Cardiac muscle cell (in vitro differentiated cells and primary cell): ENCODE results near the gene ACP1. TPM values are rescaled to one million over a fixed set of nuclear protein-coding genes. Genes with fewer than 3 reads are reported as not detected.

Experiments used
- DNase-seq, 2 donors: peaks; one replicate each; pipeline versions ENCODE4 v3.0.0 to v3.0.0-alpha.2; 2010 to 2017; ENCODE audit warnings: low read depth in 1 of 2, low spot score in 1 of 2
- H3K27ac ChIP-seq: fragments of 200-600 bp; sonication (generic); 2 replicates; pipeline ENCODE4 v1.5.1; 2016
- H3K27me3 ChIP-seq: fragments of 200-600 bp; sonication (generic); 2 replicates; pipeline ENCODE4 v1.6.0; 2016; ENCODE audit warnings: control low read depth
- H3K36me3 ChIP-seq: fragments of 200-600 bp; sonication (generic); 2 replicates; pipeline ENCODE4 v1.5.1; 2016; ENCODE audit warnings: control low read depth
- H3K4me1 ChIP-seq: fragments of 200-600 bp; sonication (generic); 2 replicates; pipeline ENCODE4 v1.8.1; 2017; ENCODE audit warnings: low read depth, mild to moderate bottlenecking, mixed run types
- H3K4me3 ChIP-seq: fragments of 200-600 bp; sonication (generic); 2 replicates; pipeline ENCODE4 v1.5.1; 2016; ENCODE audit warnings: mild to moderate bottlenecking
- H3K9me3 ChIP-seq: fragments of 200-600 bp; sonication (generic); 2 replicates; pipeline ENCODE4 v1.5.1; 2017; ENCODE audit warnings: low read depth, mild to moderate bottlenecking, control low read depth
- CTCF ChIP-seq: IDR thresholded peaks from 2 replicates; pipeline ENCODE4 v1.5.1; 2012; ENCODE audit warnings: low read depth, mild to moderate bottlenecking, low read length
- polyA plus RNA-seq: library from polyadenylated mRNA; unstranded; fragments of >200 nt; fragmentation: Nextera tagmentation; extraction: Ambion mirVana; gene quantifications from 2 replicates; pipeline ENCODE4 v1.2.1, GENCODE V29; 2016
- total RNA-seq: library from RNA; depleted of rRNA; stranded (reverse); fragments of >200 nt; gene quantifications from 2 replicates; pipeline ENCODE4 v1.2.3, GENCODE V29; 2016

Gene ACP1
- total and polyA plus RNA-seq, 2 experiments from 2014 or later = 92.8 to 216 TPM

- Histone ChIP-seq H3K4me1 (peaks cover 6% of the 10 kb centered on the region), H3K9me3 (no peaks in the 10 kb centered on the region), H3K27me3 (no peaks in the 10 kb centered on the region), H3K27ac (no peak overlapping the region), H3K4me3 (no peak overlapping the region), H3K36me3 (peaks cover 8% of the 10 kb centered on the region)
- no peak for TF ChIP-seq CTCF
- no peak for DNase-seq
Observed at GRCh38 chr2:269356-270030, 4.7 kb downstream of the ACP1 start.

- no peak for TF ChIP-seq CTCF
- Histone ChIP-seq H3K36me3 (peaks cover 12% of the 10 kb centered on the region), H3K27ac (no peak overlapping the region), H3K9me3 (no peaks in the 10 kb centered on the region), H3K27me3 (no peaks in the 10 kb centered on the region), H3K4me1 (peaks cover under 1% of the 10 kb centered on the region), H3K4me3 (no peak overlapping the region)
- DNase-seq = no peak
Observed at GRCh38 chr2:270861-271260, 6.1 kb downstream of the ACP1 start.

- no peaks in the 10 kb centered on the region for H3K27me3 ChIP-seq
- H3K36me3 ChIP-seq = peaks cover 16% of the 10 kb centered on the region
- H3K9me3 ChIP-seq = no peaks in the 10 kb centered on the region
- no peak overlapping the region for H3K4me3 ChIP-seq
- DNase-seq = no peak
- no peak overlapping the region for H3K27ac ChIP-seq
- no peaks in the 10 kb centered on the region for H3K4me1 ChIP-seq
- no peak for TF ChIP-seq CTCF
Observed at GRCh38 chr2:271917-272316, 7.2 kb downstream of the ACP1 start.

- Histone ChIP-seq H3K4me3 (no peak overlapping the region), H3K27me3 (no peaks in the 10 kb centered on the region), H3K27ac (no peak overlapping the region), H3K4me1 (no peaks in the 10 kb centered on the region), H3K36me3 (peaks cover 29% of the 10 kb centered on the region), H3K9me3 (no peaks in the 10 kb centered on the region)
- DNase-seq = no peak
- no peak for TF ChIP-seq CTCF
Observed at GRCh38 chr2:273333-273732, 8.6 kb downstream of the ACP1 start.

GRCh38 chr2:274503-274902 is 9.8 kb downstream of the ACP1 start:
- no peaks in the 10 kb centered on the region for H3K27me3 ChIP-seq
- no peak overlapping the region for H3K27ac ChIP-seq
- H3K4me3 ChIP-seq = no peak overlapping the region
- DNase-seq = no peak
- no peak for TF ChIP-seq CTCF
- H3K4me1 ChIP-seq = no peaks in the 10 kb centered on the region
- H3K36me3 ChIP-seq = peaks cover 36% of the 10 kb centered on the region
- H3K9me3 ChIP-seq = no peaks in the 10 kb centered on the region

- Histone ChIP-seq H3K27ac (no peak overlapping the region), H3K36me3 (peaks cover 41% of the 10 kb centered on the region), H3K9me3 (no peaks in the 10 kb centered on the region), H3K27me3 (no peaks in the 10 kb centered on the region), H3K4me1 (no peaks in the 10 kb centered on the region), H3K4me3 (no peak overlapping the region)
- no peak for TF ChIP-seq CTCF
- no peak for DNase-seq
Observed at GRCh38 chr2:275466-275865, 10.7 kb downstream of the ACP1 start.
